Esophagus (tissue), 2 donors: Measurements from ENCODE around the gene HPCAL1. TPM values are rescaled to one million over a fixed set of nuclear protein-coding genes. Genes with fewer than 3 reads are reported as not detected.

ENCODE experiments used
- H3K27ac ChIP-seq, 2 donors: one replicate each; pipeline ENCODE4 v1.5.1; 2013; ENCODE audit warnings: low read depth in 2 of 2, mild to moderate bottlenecking in 2 of 2, inconsistent platforms in 1 of 2, low read length in 1 of 2, moderate library complexity in 1 of 2
- H3K27me3 ChIP-seq, 2 donors: one replicate each; pipeline ENCODE4 v1.6.1; 2013; ENCODE audit warnings: low read length in 2 of 2, control low read depth in 1 of 2, mild to moderate bottlenecking in 1 of 2; ENCODE audit not compliant: insufficient read depth in 2 of 2, control insufficient read depth in 1 of 2
- H3K36me3 ChIP-seq, 2 donors: one replicate each; pipeline ENCODE4 v1.6.1; 2013; ENCODE audit warnings: low read length in 1 of 2; ENCODE audit not compliant: control insufficient read depth in 2 of 2, insufficient read depth in 2 of 2
- H3K4me1 ChIP-seq, 2 donors: one replicate each; pipeline ENCODE4 v1.6.1; 2013; ENCODE audit warnings: low read length in 1 of 2; ENCODE audit not compliant: control insufficient read depth in 2 of 2, insufficient read depth in 2 of 2
- H3K4me3 ChIP-seq, 2 donors: one replicate each; pipeline ENCODE4 v1.5.1; 2013; ENCODE audit warnings: low read length in 2 of 2, mild to moderate bottlenecking in 2 of 2, low read depth in 1 of 2, moderate library complexity in 1 of 2
- H3K9me3 ChIP-seq, 2 donors: one replicate each; pipeline ENCODE4 v1.6.1; 2013; ENCODE audit warnings: mild to moderate bottlenecking in 2 of 2, low read depth in 1 of 2, low read length in 1 of 2, moderate library complexity in 1 of 2; ENCODE audit not compliant: control insufficient read depth in 2 of 2, insufficient read depth in 1 of 2
- WGBS, 2 donors: extraction: QIAGEN DNeasy Blood & Tissue Kit; methylation state at CpG; one replicate each; pipeline ENCODE4 v1.1.7; 2013; 5-methylcytosine and 5-hydroxymethylcytosine counted together
- polyA plus RNA-seq, 2 donors: library from polyadenylated mRNA; stranded (reverse); fragments of 200-250 nt; gene quantifications; one replicate each; pipeline ENCODE4 v1.2.3, GENCODE V29; 2013
- donor health status: healthy with polysubstance abuse.
- donor health status: Bipolar disorder and iron deficiency.

HPCAL1 gene
- polyA plus RNA-seq, 2 donors = 6.2 to 13.2 TPM

- Histone ChIP-seq H3K4me3 (no peak overlapping the region), H3K27me3 (no peaks in the 10 kb centered on the region), H3K27ac (no peak overlapping the region), H3K36me3 (peaks cover 0 to 7% of the 10 kb centered on the region in 2 donors), H3K9me3 (peaks cover 0 to 1% of the 10 kb centered on the region in 2 donors), H3K4me1 (peaks cover 0 to 2% of the 10 kb centered on the region in 2 donors)
- WGBS, 2 donors = 96 to 97% methylated on average over 8 of the region's 8 CpGs
Measured at GRCh38 chr2:10428355-10428754, 125.7 kb downstream of the HPCAL1 start.

GRCh38 chr2:10428924-10429323 is 126.2 kb downstream of the HPCAL1 start:
- H3K36me3 ChIP-seq = peaks cover 0 to 7% of the 10 kb centered on the region in 2 donors
- H3K27me3 ChIP-seq = no peaks in the 10 kb centered on the region
- peaks cover 0 to 2% of the 10 kb centered on the region in 2 donors for H3K4me1 ChIP-seq
- no peak overlapping the region for H3K4me3 ChIP-seq
- H3K9me3 ChIP-seq = peaks cover 0 to 3% of the 10 kb centered on the region in 2 donors
- no peak overlapping the region for H3K27ac ChIP-seq
- 75 to 88% methylated on average over 3 of the region's 3 CpGs for WGBS, 2 donors

- WGBS, 2 donors = 80 to 82% methylated on average over 8 of the region's 8 CpGs
- Histone ChIP-seq H3K27ac (no peak overlapping the region), H3K27me3 (no peaks in the 10 kb centered on the region), H3K36me3 (peaks cover 0 to 2% of the 10 kb centered on the region in 2 donors), H3K4me1 (peaks cover 0 to 2% of the 10 kb centered on the region in 2 donors), H3K9me3 (peaks cover 0 to 3% of the 10 kb centered on the region in 2 donors), H3K4me3 (no peak overlapping the region)
Measured at GRCh38 chr2:10430886-10431622, 128.3 kb downstream of the HPCAL1 start.

GRCh38 chr2:10431797-10432196 is 129.1 kb downstream of the HPCAL1 start:
- peaks cover 0 to 2% of the 10 kb centered on the region in 2 donors for H3K4me1 ChIP-seq
- H3K27me3 ChIP-seq = no peaks in the 10 kb centered on the region
- no peak overlapping the region for H3K4me3 ChIP-seq
- H3K27ac ChIP-seq = no peak overlapping the region
- 56 to 60% methylated on average over 16 of the region's 16 CpGs for WGBS, 2 donors
- H3K9me3 ChIP-seq = peaks cover 0 to 3% of the 10 kb centered on the region in 2 donors
- peaks cover 0 to under 1% of the 10 kb centered on the region in 2 donors for H3K36me3 ChIP-seq

GRCh38 chr2:10432311-10433181 is 129.8 kb downstream of the HPCAL1 start:
- H3K4me1 ChIP-seq = peaks cover 0 to 2% of the 10 kb centered on the region in 2 donors
- no peak overlapping the region for H3K27ac ChIP-seq
- WGBS, 2 donors = 24 to 26% methylated on average over 40 to 49 of the region's 49 CpGs
- H3K27me3 ChIP-seq = no peaks in the 10 kb centered on the region
- H3K36me3 ChIP-seq = no peaks in the 10 kb centered on the region
- peak overlapping the region; percentile 12 to 33 for H3K4me3 ChIP-seq
- peaks cover 0 to 3% of the 10 kb centered on the region in 2 donors for H3K9me3 ChIP-seq

GRCh38 chr2:10433264-10433946 is 130.7 kb downstream of the HPCAL1 start:
- H3K4me3 ChIP-seq = no peak overlapping the region
- H3K4me1 ChIP-seq = peaks cover 0 to 2% of the 10 kb centered on the region in 2 donors
- peaks cover 0 to 3% of the 10 kb centered on the region in 2 donors for H3K9me3 ChIP-seq
- no peaks in the 10 kb centered on the region for H3K27me3 ChIP-seq
- 91 to 94% methylated on average over 7 to 10 of the region's 10 CpGs for WGBS, 2 donors
- no peak overlapping the region for H3K27ac ChIP-seq
- no peaks in the 10 kb centered on the region for H3K36me3 ChIP-seq

- no peaks in the 10 kb centered on the region for H3K27me3 ChIP-seq
- no peak overlapping the region for H3K4me3 ChIP-seq
- peaks cover 0 to 2% of the 10 kb centered on the region in 2 donors for H3K4me1 ChIP-seq
- 77 to 79% methylated on average over 17 to 19 of the region's 19 CpGs for WGBS, 2 donors
- H3K27ac ChIP-seq = no peak overlapping the region
- no peaks in the 10 kb centered on the region for H3K36me3 ChIP-seq
- peaks cover 0 to 3% of the 10 kb centered on the region in 2 donors for H3K9me3 ChIP-seq
Measured at GRCh38 chr2:10433947-10434885, 131.5 kb downstream of the HPCAL1 start.

GRCh38 chr2:10434886-10435819 is 132.4 kb downstream of the HPCAL1 start:
- 37 to 39% methylated on average over 28 of the region's 28 CpGs for WGBS, 2 donors
- peaks cover 5 to 6% of the 10 kb centered on the region in 2 donors for H3K36me3 ChIP-seq

More at GRCh38 chr2:10434886-10435819, 132.4 kb downstream of the HPCAL1 start:
- Histone ChIP-seq H3K4me3 (no peak overlapping the region), H3K27me3 (no peaks in the 10 kb centered on the region), H3K4me1 (peaks cover 0 to 2% of the 10 kb centered on the region in 2 donors), H3K9me3 (peaks cover 0 to 3% of the 10 kb centered on the region in 2 donors), H3K27ac (no peak overlapping the region)
